Dendritic cell treated with granulocyte-macrophage colony-stimulating factor and Interleukin-4, amounts not matched to agents 40 ng/mL and 50 ng/mL, for 4 days (primary cell): ENCODE measurements around the gene ARHGEF28.

Experiments used
- H3K27ac Mint-ChIP-seq: one replicate; pipeline ENCODE4 v1.8.0; 2022; ENCODE audit warnings: mild to moderate bottlenecking, mixed read lengths
- H3K27me3 Mint-ChIP-seq: one replicate; pipeline ENCODE4 v1.8.0; 2022; ENCODE audit warnings: mild to moderate bottlenecking, mixed read lengths
- H3K36me3 Mint-ChIP-seq: one replicate; pipeline ENCODE4 v1.8.0; 2022; ENCODE audit warnings: low read depth, mixed read lengths
- H3K4me1 Mint-ChIP-seq: one replicate; pipeline ENCODE4 v1.8.0; 2022; ENCODE audit warnings: low read depth, mixed read lengths
- H3K4me3 Mint-ChIP-seq: one replicate; pipeline ENCODE4 v1.8.0; 2022; ENCODE audit warnings: mild to moderate bottlenecking, moderate library complexity, mixed read lengths
- H3K9me3 Mint-ChIP-seq: one replicate; pipeline ENCODE4 v1.8.0; 2022; ENCODE audit warnings: mixed read lengths
- intact Hi-C: fragments of 100-400 bp; cut with micrococcal nuclease; formaldehyde crosslinking; loops from one replicate; pipeline ENCODE4 v1.15.0; 2022

Gene ARHGEF28

GRCh38 chr5:73818357-73818756 lies 192.4 kb downstream of the ARHGEF28 start:
- intact Hi-C loops, result no loop called here
- Mint-ChIP-seq H3K4me1 (peaks cover 10% of the 10 kb centered on the region), H3K4me3 (no peak overlapping the region), H3K9me3 (no peaks in the 10 kb centered on the region), H3K27me3 (no peaks in the 10 kb centered on the region), H3K36me3 (no peaks in the 10 kb centered on the region), H3K27ac (no peak overlapping the region)

- H3K36me3 Mint-ChIP-seq, result no peaks in the 10 kb centered on the region
- no peaks in the 10 kb centered on the region for H3K9me3 Mint-ChIP-seq
- H3K27ac Mint-ChIP-seq, result no peak overlapping the region
- peaks cover 7% of the 10 kb centered on the region for H3K4me1 Mint-ChIP-seq
- no peaks in the 10 kb centered on the region for H3K27me3 Mint-ChIP-seq
- intact Hi-C loops, result no loop called here
- H3K4me3 Mint-ChIP-seq, result no peak overlapping the region
These were observed 194.3 kb downstream of the ARHGEF28 start for GRCh38 chr5:73820326-73820725.

GRCh38 chr5:73821003-73821402 lies 195.0 kb downstream of the ARHGEF28 start:
- Mint-ChIP-seq H3K4me3 (no peak overlapping the region), H3K27ac (no peak overlapping the region), H3K4me1 (peaks cover 7% of the 10 kb centered on the region), H3K36me3 (no peaks in the 10 kb centered on the region), H3K27me3 (no peaks in the 10 kb centered on the region), H3K9me3 (no peaks in the 10 kb centered on the region)
- intact Hi-C loops, result no loop called here

GRCh38 chr5:73822278-73822988 lies 196.4 kb downstream of the ARHGEF28 start:
- Mint-ChIP-seq H3K4me1 (no peaks in the 10 kb centered on the region), H3K27me3 (no peaks in the 10 kb centered on the region)

GRCh38 chr5:73822989-73823339 lies 197.0 kb downstream of the ARHGEF28 start:
- H3K4me3 Mint-ChIP-seq, result no peak overlapping the region
- no peaks in the 10 kb centered on the region for H3K27me3 Mint-ChIP-seq
- no peak overlapping the region for H3K27ac Mint-ChIP-seq
- no peaks in the 10 kb centered on the region for H3K9me3 Mint-ChIP-seq
- intact Hi-C loops, result no loop called here
- no peaks in the 10 kb centered on the region for H3K36me3 Mint-ChIP-seq
- H3K4me1 Mint-ChIP-seq, result no peaks in the 10 kb centered on the region

More at GRCh38 chr5:73822278-73822988, 196.4 kb downstream of the ARHGEF28 start:
- Mint-ChIP-seq H3K4me3 (no peak overlapping the region), H3K27ac (no peak overlapping the region), H3K9me3 (no peaks in the 10 kb centered on the region), H3K36me3 (no peaks in the 10 kb centered on the region)
- intact Hi-C loops, result no loop called here

GRCh38 chr5:73823508-73823925 lies 197.5 kb downstream of the ARHGEF28 start:
- H3K9me3 Mint-ChIP-seq, result no peaks in the 10 kb centered on the region
- no peak overlapping the region for H3K27ac Mint-ChIP-seq
- H3K4me3 Mint-ChIP-seq, result no peak overlapping the region
- no peaks in the 10 kb centered on the region for H3K4me1 Mint-ChIP-seq
- H3K27me3 Mint-ChIP-seq, result no peaks in the 10 kb centered on the region
- intact Hi-C loops, result no loop called here
- no peaks in the 10 kb centered on the region for H3K36me3 Mint-ChIP-seq

- Mint-ChIP-seq H3K9me3 (no peaks in the 10 kb centered on the region), H3K27ac (no peak overlapping the region), H3K36me3 (no peaks in the 10 kb centered on the region), H3K4me3 (no peak overlapping the region), H3K4me1 (no peaks in the 10 kb centered on the region), H3K27me3 (no peaks in the 10 kb centered on the region)
- intact Hi-C loops, result no loop called here
These were observed 199.2 kb downstream of the ARHGEF28 start for GRCh38 chr5:73825199-73825598.

- Mint-ChIP-seq H3K27ac (no peak overlapping the region), H3K4me3 (no peak overlapping the region), H3K9me3 (no peaks in the 10 kb centered on the region), H3K36me3 (no peaks in the 10 kb centered on the region), H3K4me1 (no peaks in the 10 kb centered on the region), H3K27me3 (no peaks in the 10 kb centered on the region)
- intact Hi-C loops, result no loop called here
These were observed 199.7 kb downstream of the ARHGEF28 start for GRCh38 chr5:73825736-73826135.

- Mint-ChIP-seq H3K4me1 (no peaks in the 10 kb centered on the region), H3K9me3 (no peaks in the 10 kb centered on the region)
These were observed 200.5 kb downstream of the ARHGEF28 start for GRCh38 chr5:73826301-73827105.

GRCh38 chr5:73827106-73827450 lies 201.1 kb downstream of the ARHGEF28 start:
- no peaks in the 10 kb centered on the region for H3K9me3 Mint-ChIP-seq
- intact Hi-C loops, result no loop called here
- H3K27me3 Mint-ChIP-seq, result no peaks in the 10 kb centered on the region
- no peak overlapping the region for H3K27ac Mint-ChIP-seq
- H3K36me3 Mint-ChIP-seq, result no peaks in the 10 kb centered on the region
- H3K4me1 Mint-ChIP-seq, result no peaks in the 10 kb centered on the region
- no peak overlapping the region for H3K4me3 Mint-ChIP-seq

More at GRCh38 chr5:73826301-73827105, 200.5 kb downstream of the ARHGEF28 start:
- Mint-ChIP-seq H3K27ac (no peak overlapping the region), H3K27me3 (no peaks in the 10 kb centered on the region), H3K36me3 (no peaks in the 10 kb centered on the region), H3K4me3 (no peak overlapping the region)
- intact Hi-C loops, result no loop called here

- intact Hi-C loops, result no loop called here
- Mint-ChIP-seq H3K4me1 (no peaks in the 10 kb centered on the region), H3K9me3 (no peaks in the 10 kb centered on the region)
These were observed 202.5 kb downstream of the ARHGEF28 start for GRCh38 chr5:73828465-73828864.

GRCh38 chr5:73830646-73831045 lies 204.7 kb downstream of the ARHGEF28 start:
- no peaks in the 10 kb centered on the region for H3K27me3 Mint-ChIP-seq
- no peak overlapping the region for H3K4me3 Mint-ChIP-seq
- H3K27ac Mint-ChIP-seq, result no peak overlapping the region
- H3K9me3 Mint-ChIP-seq, result no peaks in the 10 kb centered on the region
- H3K36me3 Mint-ChIP-seq, result no peaks in the 10 kb centered on the region
- H3K4me1 Mint-ChIP-seq, result no peaks in the 10 kb centered on the region
- intact Hi-C loops, result no loop called here

More at GRCh38 chr5:73828465-73828864, 202.5 kb downstream of the ARHGEF28 start:
- Mint-ChIP-seq H3K36me3 (no peaks in the 10 kb centered on the region), H3K4me3 (no peak overlapping the region), H3K27me3 (no peaks in the 10 kb centered on the region), H3K27ac (no peak overlapping the region)

GRCh38 chr5:73831066-73831465 lies 205.1 kb downstream of the ARHGEF28 start:
- Mint-ChIP-seq H3K4me3 (no peak overlapping the region), H3K27ac (no peak overlapping the region), H3K27me3 (no peaks in the 10 kb centered on the region), H3K9me3 (no peaks in the 10 kb centered on the region), H3K36me3 (no peaks in the 10 kb centered on the region), H3K4me1 (no peaks in the 10 kb centered on the region)
- intact Hi-C loops, result no loop called here

- Mint-ChIP-seq H3K4me3 (no peak overlapping the region), H3K27ac (no peak overlapping the region), H3K27me3 (no peaks in the 10 kb centered on the region), H3K9me3 (no peaks in the 10 kb centered on the region), H3K36me3 (no peaks in the 10 kb centered on the region), H3K4me1 (no peaks in the 10 kb centered on the region)
- intact Hi-C loops, result no loop called here
These were observed 208.7 kb downstream of the ARHGEF28 start for GRCh38 chr5:73834693-73835092.
